HG02981 (cell line): Measurements from ENCODE around the gene CHAD.
"Not testable (repeated sequence)": the region's sequence is repeated elsewhere in the genome, so short reads cannot be mapped to it uniquely, and the experiment has no call there.

Experiments used
- ATAC-seq: cut with Tn5 transposase; IDR thresholded peaks from one replicate; pipeline ENCODE4 v1.9.1; 2021; ENCODE audit warnings: mild to moderate bottlenecking, moderate library complexity; ENCODE audit not compliant: unreplicated experiment

The CHAD gene

GRCh38 chr17:50432125-50432762 is 36.4 kb downstream of the CHAD start:
- ATAC-seq = no peak

GRCh38 chr17:50430821-50431618 is 37.7 kb downstream of the CHAD start:
- no peak for ATAC-seq

GRCh38 chr17:50429793-50430192 is 38.9 kb downstream of the CHAD start:
- no peak for ATAC-seq

- no peak for ATAC-seq
Measured at GRCh38 chr17:50428831-50429424, 39.8 kb downstream of the CHAD start.

GRCh38 chr17:50428126-50428525 is 40.6 kb downstream of the CHAD start:
- not testable (repeated sequence) for ATAC-seq

GRCh38 chr17:50426814-50427787 is 41.6 kb downstream of the CHAD start:
- peak; percentile 40 for ATAC-seq

GRCh38 chr17:50426472-50426782 is 42.3 kb downstream of the CHAD start:
- ATAC-seq = no peak

GRCh38 chr17:50425682-50426471 is 42.8 kb downstream of the CHAD start, which contains the start of gene ACSF2:
Gene ACSF2, plus strand, starts transcription at chr17:50426218. Its CDS starts 44 bp downstream, at chr17:50426262.
- peak; percentile 60 for ATAC-seq

- no peak for ATAC-seq
Measured at GRCh38 chr17:50424996-50425681, 43.5 kb downstream of the CHAD start.

- ATAC-seq = no peak
Measured at GRCh38 chr17:50424246-50424995, 44.3 kb downstream of the CHAD start.

- ATAC-seq = no peak
Measured at GRCh38 chr17:50423553-50424159, 45.0 kb downstream of the CHAD start.

- ATAC-seq = no peak
Measured at GRCh38 chr17:50422738-50423137, 45.9 kb downstream of the CHAD start.

GRCh38 chr17:50421308-50422051 is 47.2 kb downstream of the CHAD start:
- ATAC-seq = no peak

GRCh38 chr17:50420419-50421112 is 48.1 kb downstream of the CHAD start:
- ATAC-seq = no peak

- not testable (repeated sequence) for ATAC-seq
Measured at GRCh38 chr17:50419577-50419976, 49.1 kb downstream of the CHAD start.

GRCh38 chr17:50414808-50415207 is 53.9 kb downstream of the CHAD start:
- no peak for ATAC-seq
